ENCODE data around the gene TBC1D22A.

- TF ChIP-seq CTCF (conservative IDR thresholded peaks at IDR 0.05; ENCODE audit: low read depth in 2 of 2) (no peak), EZH2phosphoT487 (IDR thresholded peaks at IDR 0.05; ENCODE audit: unreplicated experiment) (no peak), STAT1 (IDR thresholded peaks at IDR 0.05; ENCODE audit: unreplicated experiment) (no peak), EZH2 (IDR thresholded peaks at IDR 0.05; ENCODE audit: low read depth, unreplicated experiment) (no peak), CREB1 (CRISPR knock-in tag; IDR thresholded peaks at IDR 0.05; ENCODE audit: low read depth) (no peak), POLR2AphosphoS5 (IDR thresholded peaks at IDR 0.05; ENCODE audit: low read depth) (no peak), REST (IDR thresholded peaks at IDR 0.05; ENCODE audit: unreplicated experiment) (no peak), ZNF331 (CRISPR knock-in tag; IDR thresholded peaks at IDR 0.05; ENCODE audit: low read depth) (no peak), ZNF462 (CRISPR knock-in tag; IDR thresholded peaks at IDR 0.05) (no peak), JUNB (IDR thresholded peaks at IDR 0.05; ENCODE audit: unreplicated experiment) (no peak), ZNF114 (CRISPR knock-in tag; IDR thresholded peaks at IDR 0.05) (no peak), NANOG (IDR thresholded peaks at IDR 0.05; ENCODE audit: borderline replicate concordance) (no peak), ETS1 (IDR thresholded peaks at IDR 0.05) (no peak)
These were observed 125.5 kb downstream of the TBC1D22A start for GRCh38 chr22:46887978-46888377.
